Trophoblast cell (in vitro differentiated cells and primary cell): ENCODE measurements around the gene RHBDL1.

Experiments used
- DNase-seq, 2 donors: peaks; one replicate each; pipeline ENCODE4 v3.0.0-alpha.2; 2016
- H2AFZ ChIP-seq: 2 replicates; pipeline ENCODE4 v1.6.1; 2013; ENCODE audit warnings: low read length, moderate library complexity, mild to moderate bottlenecking; ENCODE audit not compliant: insufficient read depth, poor library complexity
- H2AK5ac ChIP-seq: 2 replicates; pipeline ENCODE4 v1.6.1; 2013; ENCODE audit warnings: mild to moderate bottlenecking, low read length
- H2BK120ac ChIP-seq: 2 replicates; pipeline ENCODE4 v1.6.1; 2013; ENCODE audit warnings: low read length, mild to moderate bottlenecking, moderate library complexity; ENCODE audit not compliant: insufficient read depth, poor library complexity
- H2BK12ac ChIP-seq: 2 replicates; pipeline ENCODE4 v1.6.1; 2013; ENCODE audit warnings: mild to moderate bottlenecking, low read length, moderate library complexity
- H2BK5ac ChIP-seq: 2 replicates; pipeline ENCODE4 v1.6.1; 2013; ENCODE audit warnings: low read length, low read depth, moderate library complexity, mild to moderate bottlenecking; ENCODE audit not compliant: poor library complexity
- H3K14ac ChIP-seq: 2 replicates; pipeline ENCODE4 v1.6.1; 2013; ENCODE audit warnings: mild to moderate bottlenecking, low read length
- H3K18ac ChIP-seq: 2 replicates; pipeline ENCODE4 v1.6.1; 2013; ENCODE audit warnings: mild to moderate bottlenecking, low read length
- H3K23ac ChIP-seq: 2 replicates; pipeline ENCODE4 v1.6.1; 2013; ENCODE audit warnings: low read length
- H3K27ac ChIP-seq: 2 replicates; pipeline ENCODE4 v1.5.1; 2013; ENCODE audit warnings: low read depth, mild to moderate bottlenecking, inconsistent platforms, low read length, moderate library complexity
- H3K27me3 ChIP-seq: 2 replicates; pipeline ENCODE4 v1.6.1; 2013; ENCODE audit warnings: inconsistent platforms, mild to moderate bottlenecking, low read length, moderate library complexity; ENCODE audit not compliant: insufficient read depth
- H3K36me3 ChIP-seq, 2 experiments: 1 replicate in 1 of 2; 2 replicates in 1 of 2; pipeline ENCODE4 v1.6.1; 2013; ENCODE audit warnings: low read length in 2 of 2, mild to moderate bottlenecking in 2 of 2, moderate library complexity in 1 of 2; ENCODE audit not compliant: insufficient read depth in 2 of 2, control insufficient read depth in 1 of 2
- H3K4ac ChIP-seq: 2 replicates; pipeline ENCODE4 v1.6.1; 2013; ENCODE audit warnings: low read depth, mild to moderate bottlenecking, low read length, moderate library complexity
- H3K4me1 ChIP-seq, 2 experiments: 1 replicate in 1 of 2; 2 replicates in 1 of 2; pipeline ENCODE4 v1.6.1; 2013; ENCODE audit warnings: low read length in 2 of 2, mild to moderate bottlenecking in 2 of 2, moderate library complexity in 1 of 2; ENCODE audit not compliant: insufficient read depth in 2 of 2, control insufficient read depth in 1 of 2
- H3K4me2 ChIP-seq: 2 replicates; pipeline ENCODE4 v1.6.1; 2013; ENCODE audit warnings: inconsistent platforms, mild to moderate bottlenecking, low read length, moderate library complexity
- H3K4me3 ChIP-seq: 2 replicates; pipeline ENCODE4 v1.5.1; 2013; ENCODE audit warnings: mild to moderate bottlenecking, low read depth, low read length, inconsistent platforms
- H3K79me1 ChIP-seq: one replicate; pipeline ENCODE4 v1.6.1; 2013; ENCODE audit warnings: low read length
- H3K79me2 ChIP-seq: 2 replicates; pipeline ENCODE4 v1.6.1; 2013; ENCODE audit warnings: low read length, mild to moderate bottlenecking; ENCODE audit not compliant: control insufficient read depth, insufficient read depth, poor library complexity
- H3K9ac ChIP-seq: 2 replicates; pipeline ENCODE4 v1.6.1; 2013; ENCODE audit warnings: mild to moderate bottlenecking, low read length
- H3K9me3 ChIP-seq: 2 replicates; pipeline ENCODE4 v1.6.1; 2013; ENCODE audit warnings: low read depth, mild to moderate bottlenecking, control low read depth, inconsistent platforms, low read length; ENCODE audit not compliant: insufficient read depth
- H4K12ac ChIP-seq: 2 replicates; pipeline ENCODE4 v1.6.1; 2013; ENCODE audit warnings: low read depth, mild to moderate bottlenecking, low read length, moderate library complexity
- H4K8ac ChIP-seq: 2 replicates; pipeline ENCODE4 v1.6.1; 2013; ENCODE audit warnings: low read depth, mild to moderate bottlenecking, low read length, moderate library complexity
- H4K91ac ChIP-seq: one replicate; pipeline ENCODE4 v1.6.1; 2013; ENCODE audit warnings: low read depth, mild to moderate bottlenecking, low read length, moderate library complexity
- WGBS: extraction: QIAGEN DNeasy Blood & Tissue Kit; methylation state at CpG from one replicate; pipeline ENCODE4 v1.1.7; 2013; ENCODE audit warnings: missing lambda C conversion rate; ENCODE audit not compliant: insufficient read length, insufficient coverage; ENCODE audit errors: extremely low coverage; 5-methylcytosine and 5-hydroxymethylcytosine counted together

The RHBDL1 gene

GRCh38 chr16:640614-641013, 34.9 kb upstream of the RHBDL1 start:
- WGBS = no CpG with 5 or more reads among the region's 5 CpGs

GRCh38 chr16:641326-642188, 33.9 kb upstream of the RHBDL1 start, which contains the start of gene MCRIP2:
Gene MCRIP2 (plus strand): TSS chr16:641828. CDS start chr16:641992, 164 bp downstream.
- peak within 1 kb of the TSS; percentile 46 for H4K12ac ChIP-seq
- peak within 1 kb of the TSS; percentile 78 for H2AFZ ChIP-seq
- H4K91ac ChIP-seq = peak within 1 kb of the TSS; percentile 65
- peak within 1 kb of the TSS; percentile 76 for H3K4me3 ChIP-seq
- no peak within 1 kb of the TSS for H3K27ac ChIP-seq
- H2BK120ac ChIP-seq = peak within 1 kb of the TSS; percentile 18
- peak within 1 kb of the TSS; percentile 80 for H4K8ac ChIP-seq
- H3K79me1 ChIP-seq = peaks cover 17% of the 10 kb centered on the region
- H3K14ac ChIP-seq = peak within 1 kb of the TSS; percentile 54
- no peaks in the 10 kb centered on the region for H3K36me3 ChIP-seq
- H3K27me3 ChIP-seq = no peaks in the 10 kb centered on the region
- peak within 1 kb of the TSS; percentile 40 for H3K18ac ChIP-seq
- no peak within 1 kb of the TSS for H3K23ac ChIP-seq
- DNase-seq = peak; percentile 79 to 80
- peak within 1 kb of the TSS; percentile 64 for H2BK5ac ChIP-seq
- peaks cover 1% of the 10 kb centered on the region for H3K9me3 ChIP-seq
- H3K79me2 ChIP-seq = peaks cover 7% of the 10 kb centered on the region
- no CpG with 5 or more reads among the region's 81 CpGs for WGBS
- peak within 1 kb of the TSS; percentile 80 for H3K4ac ChIP-seq
- peak within 1 kb of the TSS; percentile 7 for H2AK5ac ChIP-seq
- peak within 1 kb of the TSS; percentile 72 for H3K4me2 ChIP-seq
- peak within 1 kb of the TSS; percentile 42 for H2BK12ac ChIP-seq
- peaks cover 16 to 33% of the 10 kb centered on the region in 2 experiments for H3K4me1 ChIP-seq
- peak within 1 kb of the TSS; percentile 47 for H3K9ac ChIP-seq

More at GRCh38 chr16:640614-641013, 34.9 kb upstream of the RHBDL1 start:
- Histone ChIP-seq H2AK5ac (no peak overlapping the region), H4K12ac (no peak overlapping the region), H3K36me3 (no peaks in the 10 kb centered on the region), H2BK5ac (no peak overlapping the region), H3K27ac (no peak overlapping the region), H3K79me1 (peaks cover 23% of the 10 kb centered on the region), H3K4me2 (no peak overlapping the region), H2BK120ac (no peak overlapping the region), H2AFZ (no peak overlapping the region), H3K23ac (no peak overlapping the region), H3K4me1 (peaks cover 16 to 25% of the 10 kb centered on the region in 2 experiments), H4K91ac (peak overlapping the region; percentile 7), H3K18ac (no peak overlapping the region), H3K4ac (no peak overlapping the region), H3K9ac (no peak overlapping the region), H4K8ac (no peak overlapping the region), H2BK12ac (no peak overlapping the region), H3K79me2 (peaks cover 12% of the 10 kb centered on the region), H3K27me3 (no peaks in the 10 kb centered on the region), H3K9me3 (peaks cover 1% of the 10 kb centered on the region), H3K14ac (no peak overlapping the region), H3K4me3 (no peak overlapping the region)
- DNase-seq = no peak

GRCh38 chr16:642189-643049, 33.1 kb upstream of the RHBDL1 start:
- no CpG with 5 or more reads among the region's 72 CpGs for WGBS
- H3K4me1 ChIP-seq = peaks cover 16 to 31% of the 10 kb centered on the region in 2 experiments
- H3K27me3 ChIP-seq = no peaks in the 10 kb centered on the region
- H2BK12ac ChIP-seq = peak overlapping the region; percentile 9
- peak overlapping the region; percentile 39 for H4K12ac ChIP-seq
- H4K8ac ChIP-seq = peak overlapping the region; percentile 57
- H3K23ac ChIP-seq = no peak overlapping the region
- H2BK5ac ChIP-seq = no peak overlapping the region
- H3K4ac ChIP-seq = peak overlapping the region; percentile 3
- peak overlapping the region; percentile 10 for H2AK5ac ChIP-seq
- H3K18ac ChIP-seq = peak overlapping the region; percentile 23
- H3K4me2 ChIP-seq = peak overlapping the region; percentile 72
- H3K4me3 ChIP-seq = peak overlapping the region; percentile 76
- H3K79me1 ChIP-seq = peaks cover 12% of the 10 kb centered on the region
- H4K91ac ChIP-seq = peak overlapping the region; percentile 65
- H3K27ac ChIP-seq = no peak overlapping the region
- H2BK120ac ChIP-seq = peak overlapping the region; percentile 16
- peaks cover 5% of the 10 kb centered on the region for H3K79me2 ChIP-seq
- peaks cover 0 to 4% of the 10 kb centered on the region in 2 experiments for H3K36me3 ChIP-seq
- DNase-seq = peak; percentile 50 to 57
- peaks cover 1% of the 10 kb centered on the region for H3K9me3 ChIP-seq
- peak overlapping the region; percentile 51 for H3K14ac ChIP-seq
- no peak overlapping the region for H3K9ac ChIP-seq
- H2AFZ ChIP-seq = peak overlapping the region; percentile 78

GRCh38 chr16:643050-643368, 32.5 kb upstream of the RHBDL1 start:
- H3K14ac ChIP-seq = no peak overlapping the region
- H2AK5ac ChIP-seq = peak overlapping the region; percentile 10
- H2BK5ac ChIP-seq = no peak overlapping the region
- H4K12ac ChIP-seq = no peak overlapping the region
- peaks cover 10% of the 10 kb centered on the region for H3K79me1 ChIP-seq
- DNase-seq = no peak
- H3K18ac ChIP-seq = no peak overlapping the region
- H3K9me3 ChIP-seq = peaks cover 1% of the 10 kb centered on the region
- H3K4me3 ChIP-seq = no peak overlapping the region
- peaks cover 5% of the 10 kb centered on the region for H3K79me2 ChIP-seq
- H4K91ac ChIP-seq = peak overlapping the region; percentile 2
- no peak overlapping the region for H2AFZ ChIP-seq
- H4K8ac ChIP-seq = no peak overlapping the region
- H3K4ac ChIP-seq = no peak overlapping the region
- peaks cover 14 to 29% of the 10 kb centered on the region in 2 experiments for H3K4me1 ChIP-seq
- H3K36me3 ChIP-seq = peaks cover 0 to 4% of the 10 kb centered on the region in 2 experiments
- H2BK12ac ChIP-seq = peak overlapping the region; percentile 9
- H3K27ac ChIP-seq = no peak overlapping the region
- no peak overlapping the region for H3K23ac ChIP-seq
- no peak overlapping the region for H2BK120ac ChIP-seq
- H3K27me3 ChIP-seq = no peaks in the 10 kb centered on the region
- no CpG with 5 or more reads among the region's 13 CpGs for WGBS
- no peak overlapping the region for H3K9ac ChIP-seq
- H3K4me2 ChIP-seq = peak overlapping the region; percentile 72
